SIG-M5 (cell line): Measurements from ENCODE around the gene SAMD4A.
"Not testable (repeated sequence)": the region's sequence is repeated elsewhere in the genome, so short reads cannot be mapped to it uniquely, and the experiment has no call there.

Experiments
- DNase-seq: peaks from one replicate; lab custom pipeline; 2025; lab: John Stamatoyannopoulos, UW

The SAMD4A gene

GRCh38 chr14:54735424-54735823 lies 168.5 kb downstream of the SAMD4A start:
- DNase-seq, result no peak

- DNase-seq, result no peak
These were observed 170.3 kb downstream of the SAMD4A start for GRCh38 chr14:54737132-54737711.

- DNase-seq, result no peak
These were observed 171.1 kb downstream of the SAMD4A start for GRCh38 chr14:54738009-54738408.

GRCh38 chr14:54739514-54739913 lies 172.6 kb downstream of the SAMD4A start:
- DNase-seq, result no peak

GRCh38 chr14:54742492-54743350 lies 175.8 kb downstream of the SAMD4A start:
- DNase-seq, result no peak

GRCh38 chr14:54743382-54743781 lies 176.5 kb downstream of the SAMD4A start:
- DNase-seq, result no peak

DNA sequence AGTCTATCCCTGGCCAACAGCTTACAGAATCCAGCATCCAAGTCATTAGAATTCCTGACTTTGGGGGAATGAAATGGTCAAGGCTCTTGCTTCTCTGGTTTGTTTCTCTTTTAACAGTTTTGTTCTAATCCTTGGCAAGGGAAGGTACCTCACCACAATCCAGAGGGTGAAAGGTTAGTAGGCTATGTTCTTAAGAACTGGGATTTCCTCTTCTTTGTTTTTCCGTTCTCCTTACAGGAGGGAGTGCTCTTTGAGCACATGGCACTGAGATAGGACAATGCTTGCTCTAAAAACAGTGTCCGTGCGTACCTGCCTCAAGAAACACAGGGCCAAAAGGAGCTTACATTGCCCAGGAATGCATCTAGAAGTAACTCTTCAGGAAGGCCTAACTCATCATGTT lies 179.1 kb downstream of the SAMD4A start:
- no peak for DNase-seq

DNA sequence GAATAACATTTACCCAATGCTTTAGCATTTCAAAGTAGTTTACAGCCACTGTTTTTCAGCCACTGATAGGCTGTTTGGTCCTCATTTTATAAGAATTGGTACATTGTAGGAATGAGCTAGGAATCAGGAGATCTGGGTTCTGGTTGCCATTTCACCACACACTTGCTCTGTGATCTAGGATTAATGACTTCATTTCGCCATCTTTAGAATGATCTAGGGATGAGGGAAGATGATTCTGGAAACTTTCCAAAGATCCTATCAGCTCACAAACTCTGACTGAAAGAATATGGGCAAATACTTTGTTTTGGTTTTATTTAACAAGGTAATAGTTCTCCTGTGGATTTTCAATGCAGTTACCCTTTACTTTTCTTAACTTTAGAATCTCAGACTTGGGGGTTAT lies 180.7 kb downstream of the SAMD4A start:
- no peak for DNase-seq

DNA sequence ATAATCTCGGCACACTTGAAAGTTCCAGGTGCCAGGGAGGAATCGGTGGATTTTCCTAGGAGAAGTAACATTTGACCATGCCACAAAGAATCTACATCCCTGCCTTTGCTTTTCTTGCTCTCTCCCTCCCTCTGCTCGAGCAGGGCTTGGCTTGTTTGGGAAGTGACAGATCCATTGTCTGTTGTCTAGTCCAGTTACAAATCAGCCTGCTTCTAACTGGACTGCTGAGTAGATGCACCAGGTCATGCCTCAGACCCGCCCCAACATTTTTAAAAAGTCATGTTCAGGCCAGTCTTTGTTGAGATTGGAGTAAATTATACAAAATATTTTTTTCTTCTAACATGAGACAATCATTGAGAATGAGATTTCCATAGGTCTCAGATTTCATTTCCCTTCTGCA lies 182.3 kb downstream of the SAMD4A start:
- DNase-seq, result no peak

GRCh38 chr14:54749727-54750126 lies 182.8 kb downstream of the SAMD4A start:
- DNase-seq, result no peak

DNA sequence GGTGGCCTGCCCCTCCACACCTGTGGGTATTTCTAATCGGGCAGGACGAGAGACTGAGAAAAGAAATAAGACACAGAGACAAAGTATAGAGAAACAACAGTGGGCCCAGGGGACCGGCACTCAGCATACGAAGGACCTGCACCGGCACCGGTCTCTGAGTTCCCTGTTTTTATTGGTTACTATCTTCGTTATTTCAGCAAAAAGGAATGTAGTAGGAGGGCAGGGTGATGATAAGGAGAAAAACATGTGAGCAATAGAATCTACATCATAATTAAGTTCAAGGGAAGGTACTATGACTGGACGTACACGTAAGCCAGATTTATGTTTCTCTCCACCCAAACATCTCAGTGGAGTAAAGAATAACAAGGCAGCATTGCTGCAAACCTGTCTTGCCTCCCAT lies 185.7 kb downstream of the SAMD4A start:
- not testable (repeated sequence) for DNase-seq

DNA sequence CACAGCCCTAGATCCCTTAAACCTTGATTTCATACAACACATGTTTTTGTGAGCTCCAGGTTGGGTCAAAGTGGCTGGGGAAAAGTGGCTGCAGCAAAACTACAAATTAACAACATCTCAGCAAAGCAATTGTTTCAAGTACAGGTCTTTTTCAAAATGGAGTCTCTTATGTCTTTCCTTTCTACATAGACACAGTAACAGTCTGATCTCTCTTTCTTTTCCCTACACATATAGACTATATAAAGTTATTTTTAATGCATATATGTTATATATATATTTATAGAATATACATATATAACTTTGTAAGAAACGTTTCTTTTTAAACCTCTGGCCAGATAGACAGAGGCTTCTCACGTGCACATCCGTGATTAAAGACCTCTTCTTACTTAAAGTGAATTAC lies 186.5 kb downstream of the SAMD4A start:
- DNase-seq, result not testable (repeated sequence)

- DNase-seq, result no peak
These were observed 187.2 kb downstream of the SAMD4A start for GRCh38 chr14:54754116-54754622.

DNA sequence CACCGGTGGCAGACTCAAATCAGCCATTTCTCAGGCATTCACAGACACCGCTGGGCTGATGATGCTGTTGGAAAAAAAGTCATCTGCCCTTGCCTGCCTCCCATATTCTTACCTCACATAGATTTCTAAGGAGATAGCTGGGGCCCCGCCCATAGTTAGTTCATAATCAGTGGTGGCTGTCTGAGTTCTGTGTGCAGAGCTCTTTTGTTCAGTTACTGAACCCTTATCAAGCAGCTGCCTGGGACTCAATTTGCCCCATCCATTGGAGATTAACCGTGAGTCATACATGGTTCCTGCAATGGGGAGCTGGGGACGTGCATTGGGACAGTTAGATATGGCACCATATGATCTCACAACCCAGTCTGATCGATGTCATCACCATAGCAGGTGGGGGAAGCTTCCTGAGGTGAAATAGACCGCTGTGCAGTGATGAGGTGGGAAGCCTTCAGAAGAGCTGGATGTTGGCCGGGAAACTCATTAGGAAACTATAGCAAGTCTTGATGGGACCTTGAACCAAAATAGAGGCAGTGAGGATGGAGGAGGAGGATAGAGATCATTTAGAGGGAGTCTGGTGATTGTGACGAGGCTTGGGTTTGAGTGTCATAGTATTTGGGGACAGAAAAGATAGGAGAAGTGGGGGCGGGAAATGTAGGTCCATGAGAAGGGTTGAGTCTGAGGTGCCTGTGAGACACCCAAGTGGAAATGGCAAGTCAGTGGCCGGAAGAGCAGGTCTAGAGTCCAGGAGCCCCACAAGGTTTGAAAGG lies 187.9 kb downstream of the SAMD4A start:
- no peak for DNase-seq

DNA sequence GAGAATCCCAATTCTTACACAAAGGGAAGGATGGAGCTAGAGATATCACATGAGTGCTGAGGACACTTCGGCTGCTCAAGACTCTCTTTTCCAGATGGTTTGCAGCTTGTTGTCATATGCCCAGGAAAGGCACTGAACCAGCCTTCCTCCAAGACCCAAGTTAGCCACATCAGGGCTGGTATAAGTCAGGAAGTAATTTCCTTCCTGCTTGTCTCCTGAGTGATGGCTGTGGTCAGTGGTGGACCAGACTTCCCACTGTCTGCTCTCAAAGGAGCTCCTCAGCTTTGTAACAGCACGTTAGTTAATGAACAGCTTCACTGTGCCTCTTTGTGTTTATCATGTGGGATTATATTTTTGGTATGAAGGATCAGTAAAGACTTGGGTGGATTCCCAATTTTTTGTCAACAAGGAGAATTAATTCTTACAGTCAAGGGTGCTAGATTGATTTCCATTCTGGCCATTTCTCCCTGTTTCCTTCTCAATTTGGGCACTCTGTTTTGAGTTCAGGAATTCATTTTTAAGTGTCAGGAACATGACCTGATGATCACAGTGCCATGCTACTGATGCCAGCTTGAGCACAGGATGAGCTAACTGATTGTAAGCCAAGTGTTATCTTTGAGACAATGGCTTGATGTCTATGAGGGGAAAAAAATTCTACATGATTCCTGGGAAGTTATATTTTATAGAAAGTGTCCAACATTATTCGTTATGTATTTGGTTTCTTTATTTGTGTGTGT lies 189.9 kb downstream of the SAMD4A start:
- DNase-seq, result no peak

DNA sequence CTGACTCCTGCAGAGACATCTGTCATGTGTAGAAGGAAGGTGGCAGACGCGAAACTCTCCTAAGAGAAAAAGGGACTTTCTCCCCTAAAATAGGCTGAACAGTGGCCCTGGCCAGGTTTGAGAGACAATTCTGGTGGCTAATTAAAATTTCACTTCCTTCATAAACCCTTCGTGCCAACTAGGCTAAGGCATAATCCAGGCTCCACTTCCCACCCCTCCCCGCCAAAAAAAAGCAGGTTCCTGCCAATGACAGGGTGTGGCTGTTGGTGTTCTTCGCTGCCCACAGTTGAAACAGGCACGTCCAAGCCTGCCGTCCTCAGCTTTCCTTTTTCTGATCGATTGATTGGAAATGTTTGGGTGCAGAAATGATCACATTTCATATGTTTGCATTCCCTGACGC lies 191.1 kb downstream of the SAMD4A start:
- no peak for DNase-seq

DNA sequence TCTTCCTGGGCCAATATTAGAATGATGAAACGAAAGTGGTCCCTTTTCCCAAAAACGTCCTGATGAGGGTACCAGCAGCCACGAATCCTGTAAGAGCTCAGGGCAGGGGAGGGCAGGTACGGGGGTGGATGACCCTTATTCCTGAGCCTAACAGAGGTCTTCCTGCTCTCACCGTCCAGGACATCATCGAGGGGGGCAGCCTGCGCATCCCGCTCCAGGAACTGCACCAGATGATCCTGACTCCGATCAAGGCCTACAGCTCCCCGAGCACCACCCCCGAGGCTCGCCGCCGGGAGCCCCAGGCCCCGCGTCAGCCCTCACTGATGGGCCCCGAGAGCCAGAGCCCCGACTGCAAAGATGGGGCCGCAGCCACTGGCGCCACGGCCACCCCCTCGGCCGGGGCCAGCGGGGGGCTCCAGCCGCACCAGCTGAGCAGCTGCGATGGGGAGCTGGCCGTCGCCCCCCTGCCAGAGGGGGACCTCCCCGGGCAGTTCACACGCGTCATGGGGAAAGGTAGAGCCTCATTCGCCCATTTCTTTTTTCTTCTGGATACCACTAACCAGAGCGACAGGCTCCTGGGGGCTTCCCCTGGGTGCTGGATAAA lies 193.2 kb downstream of the SAMD4A start:
- DNase-seq, result no peak

- DNase-seq, result no peak
These were observed 194.1 kb downstream of the SAMD4A start for GRCh38 chr14:54760866-54761575.

DNA sequence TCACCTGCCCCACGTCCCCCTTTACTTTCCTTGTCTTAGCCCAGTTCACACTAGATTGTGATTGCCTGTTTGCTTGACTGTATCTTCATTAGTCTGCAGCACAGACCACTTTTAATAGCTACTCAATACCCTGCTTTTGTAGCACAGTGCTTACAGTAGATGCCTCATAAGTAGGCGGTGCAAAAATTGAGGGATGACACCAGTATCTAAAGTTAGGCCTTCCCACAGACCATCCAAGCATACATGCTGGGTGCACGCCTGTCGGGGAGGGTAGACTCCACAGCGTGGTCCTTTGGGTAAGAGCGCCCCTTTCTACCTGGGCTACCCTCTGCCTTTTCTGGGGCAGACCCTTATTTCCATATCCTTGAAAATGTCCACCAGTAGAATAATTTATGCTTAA lies 194.9 kb downstream of the SAMD4A start:
- DNase-seq, result no peak

- DNase-seq, result no peak
These were observed 195.4 kb downstream of the SAMD4A start for GRCh38 chr14:54762296-54762695.

- no peak for DNase-seq
These were observed 196.8 kb downstream of the SAMD4A start for GRCh38 chr14:54763761-54764160.
